Mucosa of gallbladder (tissue), 1 donor: ENCODE measurements around the gene GALNT9. TPM values are rescaled to one million over a fixed set of nuclear protein-coding genes. Genes with fewer than 3 reads are reported as not detected.

Source experiments
- DNase-seq: peaks from one replicate; pipeline ENCODE4 v3.0.0-alpha.2; 2020; ENCODE audit warnings: low spot score
- total RNA-seq: library from RNA; stranded (reverse); gene quantifications from one replicate; pipeline ENCODE4 v1.2.1, GENCODE V29; 2021
- donor health status: DM: no; HTN: no; CAD: no.

The GALNT9 gene
- total RNA-seq, 1 donor from 2014 or later, result 0.12 TPM

- no peak for DNase-seq
These were observed 112.9 kb downstream of the GALNT9 start for GRCh38 chr12:132216354-132216987.

- no peak for DNase-seq
These were observed 113.9 kb downstream of the GALNT9 start for GRCh38 chr12:132215299-132215989.

- DNase-seq, result no peak
These were observed 114.5 kb downstream of the GALNT9 start for GRCh38 chr12:132214891-132215290.

GRCh38 chr12:132214161-132214476 is 115.3 kb downstream of the GALNT9 start:
- no peak for DNase-seq

GRCh38 chr12:132213359-132214160 is 115.8 kb downstream of the GALNT9 start:
- no peak for DNase-seq

GRCh38 chr12:132211816-132212215 is 117.6 kb downstream of the GALNT9 start:
- DNase-seq, result no peak

- no peak for DNase-seq
These were observed 118.1 kb downstream of the GALNT9 start for GRCh38 chr12:132211326-132211725.

- no peak for DNase-seq
These were observed 119.0 kb downstream of the GALNT9 start for GRCh38 chr12:132210223-132211055.

GRCh38 chr12:132209619-132210222 is 119.7 kb downstream of the GALNT9 start:
- no peak for DNase-seq

GRCh38 chr12:132208153-132208823 is 121.1 kb downstream of the GALNT9 start:
- no peak for DNase-seq

GRCh38 chr12:132207083-132207775 is 122.2 kb downstream of the GALNT9 start:
- DNase-seq, result no peak

- DNase-seq, result no peak
These were observed 123.3 kb downstream of the GALNT9 start for GRCh38 chr12:132206046-132206434.

- no peak for DNase-seq
These were observed 123.9 kb downstream of the GALNT9 start for GRCh38 chr12:132205271-132206045.

- no peak for DNase-seq
These were observed 124.6 kb downstream of the GALNT9 start for GRCh38 chr12:132204793-132205270.

GRCh38 chr12:132204063-132204792 is 125.2 kb downstream of the GALNT9 start:
- no peak for DNase-seq

GRCh38 chr12:132202929-132203721 is 126.3 kb downstream of the GALNT9 start:
- no peak for DNase-seq

GRCh38 chr12:132201391-132202120 is 127.8 kb downstream of the GALNT9 start:
- no peak for DNase-seq
